ENCODE results near the gene UNK.

GRCh38 chr17:75777296-75777922 lies 7.2 kb upstream of the UNK start:
- TF ChIP-seq NFIC (IDR thresholded peaks at IDR 0.05) (no peak), CEBPB (tag; IDR thresholded peaks at IDR 0.05) (no peak), ZNF232 (CRISPR knock-in tag; IDR thresholded peaks at IDR 0.05) (no peak), CTCF (IDR thresholded peaks at IDR 0.05 in 2 of 3, conservative IDR thresholded peaks at IDR 0.05 in 1 of 3; ENCODE audit: insufficient read depth in 2 of 3, low read depth in 1 of 3, low read length in 3 of 3) (no peak)
